Measurements from ENCODE around the gene IFITM10.
"Not testable (repeated sequence)": the region's sequence is repeated elsewhere in the genome, so short reads cannot be mapped to it uniquely, and the experiment has no call there.

IFITM10 gene

DNA sequence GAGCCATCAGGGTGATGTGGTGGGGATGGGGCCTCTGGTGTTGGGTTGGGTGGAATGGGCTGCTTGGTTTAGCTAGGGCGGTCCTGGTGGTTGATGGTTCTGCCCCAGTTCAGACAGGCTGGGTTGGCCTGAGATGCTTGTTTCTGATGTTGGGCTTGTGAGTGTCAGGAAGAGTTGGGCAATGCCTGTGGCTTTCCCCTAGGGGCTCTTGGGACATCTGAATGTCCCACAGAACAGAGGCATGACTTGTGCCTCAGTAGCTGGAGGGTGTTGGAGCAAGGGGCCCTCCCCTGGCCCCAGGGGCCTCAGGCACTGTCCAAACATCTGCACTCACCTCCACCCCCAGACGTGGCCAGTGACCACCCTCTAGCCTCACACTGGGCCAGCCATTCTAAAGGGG, 27.3 kb upstream of the IFITM10 start:
- no peak for DNase-seq

DNA sequence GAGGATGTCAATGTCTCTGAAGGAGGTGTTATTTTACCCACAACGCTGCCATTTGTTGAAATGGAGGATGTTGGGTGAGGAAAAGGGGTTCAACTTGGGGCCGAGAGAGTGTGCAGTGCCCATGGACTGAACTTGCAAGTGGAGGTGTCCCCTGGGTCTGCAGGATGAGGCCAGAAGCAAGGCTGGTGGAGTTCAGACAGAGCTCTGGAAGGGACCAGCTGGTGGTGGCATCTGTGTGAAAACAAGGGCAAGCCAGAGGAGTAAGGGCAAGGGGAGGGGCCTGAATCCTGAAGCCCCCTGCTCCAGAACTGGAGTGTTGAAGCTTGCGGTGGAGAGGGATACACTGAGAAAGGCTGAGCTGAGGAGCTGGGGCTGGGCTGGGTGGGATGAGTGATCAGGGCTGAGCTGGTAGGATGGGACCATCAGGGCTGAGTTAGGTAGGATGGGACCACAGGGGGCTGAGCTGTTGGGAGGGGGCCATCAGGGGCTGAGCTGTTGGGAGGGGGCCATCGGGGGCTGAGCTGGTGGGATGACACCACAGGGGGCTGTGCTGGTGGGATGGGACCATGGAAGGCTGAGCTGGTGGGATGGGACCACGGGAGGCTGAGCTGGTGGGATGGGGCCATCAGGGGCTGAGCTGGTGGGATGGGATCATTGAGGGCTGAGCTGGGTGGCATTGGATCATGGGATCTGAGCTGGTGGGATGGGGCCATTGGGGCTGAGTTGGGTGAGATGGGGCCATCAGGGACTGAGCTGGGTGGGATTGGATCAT, 26.7 kb upstream of the IFITM10 start:
- DNase-seq, result no peak

DNA sequence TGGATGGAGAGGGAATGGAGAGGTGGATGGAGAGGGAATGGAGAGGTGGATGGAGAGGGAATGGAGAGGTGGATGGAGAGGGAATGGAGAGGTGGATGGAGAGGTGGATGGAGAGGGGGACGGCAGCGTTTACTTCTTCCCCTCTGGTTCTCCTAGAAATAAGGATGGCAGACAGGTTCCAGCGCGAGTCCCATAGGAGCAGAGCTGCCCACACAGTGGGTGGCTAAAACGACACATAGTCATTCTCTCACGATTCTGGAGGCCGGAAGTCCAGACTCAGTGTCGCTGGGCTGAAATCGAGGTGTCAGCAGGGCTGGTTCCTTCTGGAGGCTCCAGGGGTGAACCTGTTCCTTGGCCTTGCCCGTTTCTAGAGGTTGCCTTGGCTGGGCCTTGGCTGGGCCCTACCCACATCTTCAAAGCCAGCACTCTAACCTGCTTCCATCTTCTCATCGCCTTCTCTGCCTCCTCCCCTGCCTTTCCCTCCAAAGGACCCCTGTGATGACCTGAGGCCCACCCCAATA, 26.0 kb upstream of the IFITM10 start:
- DNase-seq, result no peak

DNA sequence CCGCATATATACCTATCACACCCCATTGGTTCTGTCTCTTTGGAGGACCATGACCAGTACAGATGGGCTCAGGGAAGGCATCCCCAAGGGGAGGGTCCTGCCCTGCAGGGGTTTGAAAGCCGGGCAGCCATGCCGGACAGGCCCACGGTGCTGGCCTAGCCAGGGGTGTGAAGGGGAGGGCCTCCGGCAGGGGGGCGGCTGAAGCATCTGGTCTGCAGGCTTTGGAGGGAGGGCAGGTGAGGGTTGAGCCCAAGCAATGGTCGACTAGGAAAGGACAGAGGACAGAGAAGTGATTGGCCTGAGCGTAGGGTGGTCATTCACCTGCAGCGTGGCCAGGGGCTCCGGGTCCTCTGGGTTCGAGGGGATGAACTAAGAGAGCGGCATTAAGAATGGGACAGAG, 24.5 kb upstream of the IFITM10 start:
- DNase-seq, result no peak

DNA sequence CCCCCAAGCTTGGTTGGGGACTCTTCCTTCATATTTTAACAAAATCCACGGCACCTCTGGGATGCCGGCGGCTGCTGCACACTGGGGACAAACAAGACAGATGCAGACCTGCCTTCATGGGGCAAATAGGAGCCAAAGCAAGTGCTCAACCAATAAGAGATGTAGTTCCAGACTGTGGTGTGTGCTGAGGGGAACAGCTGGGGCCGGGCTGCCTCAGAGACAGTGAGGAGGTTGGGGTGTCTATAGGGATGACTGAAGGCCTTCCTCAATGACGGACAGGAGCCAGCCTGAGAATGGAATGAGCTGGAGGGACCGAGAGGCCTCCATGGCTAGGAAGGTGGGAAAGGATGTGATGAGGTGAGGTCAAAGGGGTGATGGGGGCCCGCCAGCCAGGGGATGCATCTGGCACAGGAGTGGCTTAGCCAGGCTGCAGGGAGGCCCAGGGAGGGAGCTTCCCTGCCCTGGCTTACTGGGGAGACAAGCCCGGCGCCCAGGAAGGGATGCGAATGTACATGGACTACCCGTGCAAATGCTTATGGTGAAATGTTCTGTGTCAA, 23.7 kb upstream of the IFITM10 start:
- DNase-seq, result no peak

DNA sequence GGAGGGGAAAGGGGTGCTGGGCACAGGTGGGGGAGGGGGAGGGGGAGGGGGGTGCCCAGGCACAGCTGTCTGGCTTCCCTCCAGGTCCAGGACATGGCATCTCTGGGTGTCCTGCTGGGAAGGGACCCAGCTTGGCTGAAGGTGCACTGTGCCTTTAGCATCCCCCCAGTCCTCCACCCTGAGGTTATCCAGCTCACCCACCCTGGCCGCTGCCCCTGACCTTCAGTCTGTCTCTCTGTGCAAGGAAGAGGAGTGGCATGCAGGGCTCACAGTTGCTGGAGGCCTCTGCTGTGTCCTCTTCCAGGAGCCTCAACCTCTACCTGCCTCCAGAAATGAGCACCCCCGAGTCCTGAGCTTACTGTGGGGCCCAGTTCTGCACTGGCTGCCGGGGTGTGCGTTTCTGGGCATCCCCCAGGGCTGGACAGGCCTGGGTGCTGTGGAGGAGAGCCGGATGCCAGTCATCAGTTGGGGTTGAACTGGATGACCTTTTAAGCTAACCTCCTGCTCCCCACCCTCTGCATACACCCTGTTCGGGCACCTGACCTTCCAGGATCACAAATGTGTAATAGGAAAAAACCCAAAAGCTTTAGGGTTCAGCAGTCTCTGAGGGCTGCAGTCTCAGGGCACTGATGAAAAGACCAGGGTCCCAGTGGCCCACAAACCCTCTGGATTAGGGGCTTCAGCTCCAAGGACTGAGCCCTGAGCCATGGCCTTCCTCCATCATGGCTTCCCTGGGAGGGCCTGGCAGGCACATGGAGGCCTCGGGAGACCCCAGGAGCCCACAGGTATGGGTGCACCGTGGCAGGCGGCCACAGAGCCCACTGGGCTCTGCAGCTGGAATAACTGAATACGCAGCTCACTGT, 23.0 kb upstream of the IFITM10 start:
- DNase-seq, result no peak

DNA sequence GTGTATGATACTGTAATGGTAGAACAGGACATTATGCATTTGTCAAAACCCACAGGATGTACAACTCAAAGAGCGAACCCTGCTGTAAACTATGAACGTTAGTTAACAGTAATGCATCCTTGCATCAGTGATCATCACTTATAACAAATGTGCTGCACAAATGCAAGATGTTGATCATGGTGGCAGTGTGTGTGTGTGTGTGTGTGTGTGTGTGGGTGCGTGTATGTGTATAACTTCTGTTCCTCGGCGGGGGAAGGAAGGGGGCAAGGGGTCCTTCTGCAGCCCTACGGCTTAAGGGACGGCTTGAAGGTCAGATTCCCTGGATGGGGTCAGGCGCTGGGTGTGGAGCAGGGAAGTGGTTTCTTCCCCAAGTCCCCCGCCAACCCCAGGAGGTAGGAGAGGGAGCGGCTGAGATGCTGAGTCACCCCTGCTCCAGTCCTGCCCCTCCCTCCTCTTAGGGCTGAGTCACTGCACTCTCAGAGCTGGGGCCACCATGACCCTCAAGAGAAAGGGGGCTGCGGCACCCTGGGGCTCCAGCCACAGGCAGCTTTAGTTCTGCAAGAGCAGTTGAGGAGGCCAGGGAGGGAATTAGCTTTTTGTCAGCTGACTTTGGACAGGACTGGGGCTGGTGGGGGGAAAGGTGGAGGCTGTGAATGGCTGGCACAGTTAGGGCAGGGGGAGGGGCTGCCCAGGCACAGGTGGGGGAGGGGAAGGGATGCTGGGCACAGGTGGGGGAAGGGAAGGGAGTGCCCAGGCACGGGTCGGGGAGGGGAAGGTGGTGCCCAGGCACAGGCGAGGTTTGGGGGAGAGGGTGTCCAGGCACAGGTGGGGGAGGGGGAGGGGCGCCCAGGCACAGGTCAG, 22.1 kb upstream of the IFITM10 start:
- DNase-seq, result peak; percentile 49 to 61

DNA sequence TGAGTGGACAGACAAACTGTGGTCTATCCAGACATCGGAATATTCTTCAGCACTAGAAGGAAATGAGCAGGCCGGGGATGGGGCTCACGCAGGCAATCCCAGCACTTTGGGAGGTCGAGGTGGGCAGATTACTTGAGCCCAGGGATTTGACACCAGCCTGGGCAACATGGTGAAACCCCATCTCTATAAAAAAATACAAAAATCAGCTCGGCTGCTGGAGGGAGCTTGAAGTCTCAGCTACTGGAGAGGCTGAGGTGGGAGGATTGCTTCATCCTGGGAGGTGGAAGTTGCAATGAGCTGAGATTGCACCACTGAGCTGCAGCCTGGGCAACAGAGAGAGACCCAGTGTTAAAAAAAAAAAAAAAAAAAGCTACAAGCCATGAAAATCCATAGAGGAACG, 21.3 kb upstream of the IFITM10 start:
- no peak for DNase-seq

DNA sequence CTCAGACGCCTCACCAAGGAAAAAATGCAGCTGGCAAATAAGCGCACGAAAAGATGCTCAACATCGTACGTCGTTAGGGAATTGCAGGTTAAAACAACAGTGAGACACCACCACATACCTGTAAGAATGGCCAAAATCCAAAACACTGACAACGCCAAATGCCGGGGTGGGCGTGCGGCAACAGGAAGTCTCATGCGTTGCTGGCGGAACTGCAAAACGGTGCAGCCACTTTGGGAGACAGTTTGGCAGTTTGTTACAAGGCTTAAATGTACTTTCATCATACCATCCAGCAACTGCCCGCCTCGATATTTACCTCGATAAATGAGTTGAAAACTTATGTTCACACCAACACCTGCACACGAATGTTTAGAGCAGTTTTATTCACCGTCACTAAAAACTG, 20.9 kb upstream of the IFITM10 start:
- DNase-seq, result no peak

DNA sequence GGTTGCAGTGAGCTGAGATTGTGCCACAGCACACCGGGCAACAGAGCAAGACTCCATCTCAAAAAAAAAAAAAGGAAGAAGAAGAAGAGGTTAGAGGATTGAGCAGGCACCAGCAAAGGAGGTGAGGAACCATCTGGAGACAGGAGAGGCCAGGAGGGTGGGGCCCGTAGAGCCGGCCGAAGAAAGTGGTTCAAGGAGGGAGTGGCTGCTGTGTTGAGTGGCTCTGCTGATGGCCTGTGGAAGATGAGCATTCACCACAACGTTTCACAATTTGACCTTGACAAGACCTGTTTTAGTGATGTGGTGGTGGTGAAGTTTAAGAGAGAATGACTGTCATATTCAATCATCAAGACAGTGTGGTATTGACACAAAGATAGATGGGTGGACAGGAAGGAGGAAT, 20.1 kb upstream of the IFITM10 start:
- no peak for DNase-seq

DNA sequence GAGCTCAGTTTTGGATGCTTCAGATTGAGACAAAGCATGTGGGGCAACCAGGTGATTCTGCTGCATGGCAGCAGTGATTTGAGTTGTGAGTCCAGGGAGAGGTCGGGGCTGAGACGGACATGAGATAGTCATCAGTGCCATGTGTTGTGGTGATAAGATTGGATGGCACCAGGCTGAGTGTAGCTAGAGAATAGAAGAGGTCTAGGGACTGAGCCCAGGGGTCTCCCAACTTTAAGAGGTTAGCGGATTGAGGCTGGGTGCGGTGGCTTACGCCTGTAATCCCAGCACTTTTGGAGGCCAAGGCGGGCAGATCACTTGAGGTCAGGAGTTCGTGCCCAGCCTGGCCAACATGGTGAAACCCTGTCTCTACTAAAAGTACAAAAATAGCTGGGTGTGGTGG, 19.7 kb upstream of the IFITM10 start:
- no peak for DNase-seq

DNA sequence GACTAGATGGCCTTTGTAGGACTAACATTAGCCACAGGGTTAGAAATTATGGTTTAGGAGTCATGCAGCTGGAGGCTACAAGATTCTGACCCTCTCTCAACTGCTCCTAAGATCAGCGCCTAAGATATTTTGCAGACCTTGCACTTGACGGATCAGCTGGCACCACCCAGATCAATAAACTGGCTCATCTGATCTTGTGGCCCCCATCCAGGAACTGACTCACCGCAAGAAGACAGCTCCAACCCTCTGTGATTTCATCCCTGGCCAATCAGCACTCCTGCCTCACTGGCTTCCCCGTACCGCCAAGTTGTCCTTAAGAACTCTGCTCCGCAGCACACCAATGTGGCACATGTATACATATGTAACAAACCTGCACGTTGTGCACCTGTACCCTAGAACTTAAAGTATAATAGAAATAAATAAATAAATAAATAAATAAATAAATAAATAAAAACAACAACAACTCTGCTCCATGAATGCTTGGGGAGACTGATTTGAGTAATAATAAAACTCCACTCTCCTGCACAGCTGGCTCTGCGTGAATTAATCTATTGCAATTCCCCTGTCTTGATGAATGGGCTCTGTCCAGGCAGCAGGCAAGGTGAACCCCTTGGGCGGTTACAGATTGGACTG, 19.0 kb upstream of the IFITM10 start:
- DNase-seq, result not testable (repeated sequence)

DNA sequence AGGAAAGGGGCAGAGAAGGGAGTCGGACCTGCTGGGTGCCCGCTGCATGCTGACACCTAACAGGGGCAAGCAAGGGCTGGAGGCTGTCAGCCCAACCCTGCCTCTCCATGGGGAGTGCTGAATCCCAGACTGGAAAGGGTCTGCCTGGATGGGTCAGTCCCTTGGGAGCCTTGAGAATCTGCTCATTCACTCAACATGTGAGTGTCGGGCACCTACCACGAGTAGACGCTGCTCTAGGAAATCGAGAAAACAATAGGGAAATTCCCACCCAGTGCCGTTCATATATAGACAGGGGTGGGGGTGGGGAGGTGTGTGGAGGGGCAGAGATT, 17.7 kb upstream of the IFITM10 start:
- DNase-seq, result peak in 1 of 2 experiments; percentile 25

DNA sequence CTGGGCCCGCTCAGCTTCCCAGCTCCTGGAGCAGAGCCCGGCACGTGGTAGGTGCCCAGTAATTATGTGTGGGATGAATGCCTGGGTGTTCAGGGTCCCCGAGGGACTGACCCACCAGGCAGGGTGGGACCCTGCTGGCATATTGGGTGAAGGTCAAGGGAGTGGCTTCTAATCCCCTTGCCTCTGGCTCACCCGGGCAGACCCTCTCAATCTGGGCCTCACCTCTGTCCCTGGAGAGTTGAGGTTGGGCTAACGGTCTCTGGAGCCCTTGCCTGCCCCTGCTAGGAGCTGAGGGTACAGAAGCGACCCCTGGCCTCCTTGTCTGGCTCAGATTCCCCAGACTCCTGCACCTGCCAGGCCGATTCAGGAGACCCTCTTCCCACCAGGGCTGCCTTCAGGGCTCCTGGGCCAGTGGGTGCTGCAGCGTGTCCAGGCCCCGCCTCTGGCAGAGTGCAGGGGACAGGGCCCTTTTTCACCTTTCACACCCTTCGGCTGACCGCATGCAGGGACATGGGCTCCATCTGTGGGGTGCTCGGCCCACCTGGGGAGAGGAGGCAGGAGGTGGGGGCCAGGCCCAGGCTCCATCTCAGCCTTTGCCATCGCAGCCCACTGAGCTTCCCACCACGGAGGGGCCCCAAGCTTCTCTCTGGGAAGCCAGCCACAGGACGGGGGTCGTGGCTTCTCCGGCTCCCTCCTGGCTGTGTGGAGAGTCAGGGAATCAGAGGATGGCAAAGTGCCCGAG, 17.2 kb upstream of the IFITM10 start:
- no peak for DNase-seq

DNA sequence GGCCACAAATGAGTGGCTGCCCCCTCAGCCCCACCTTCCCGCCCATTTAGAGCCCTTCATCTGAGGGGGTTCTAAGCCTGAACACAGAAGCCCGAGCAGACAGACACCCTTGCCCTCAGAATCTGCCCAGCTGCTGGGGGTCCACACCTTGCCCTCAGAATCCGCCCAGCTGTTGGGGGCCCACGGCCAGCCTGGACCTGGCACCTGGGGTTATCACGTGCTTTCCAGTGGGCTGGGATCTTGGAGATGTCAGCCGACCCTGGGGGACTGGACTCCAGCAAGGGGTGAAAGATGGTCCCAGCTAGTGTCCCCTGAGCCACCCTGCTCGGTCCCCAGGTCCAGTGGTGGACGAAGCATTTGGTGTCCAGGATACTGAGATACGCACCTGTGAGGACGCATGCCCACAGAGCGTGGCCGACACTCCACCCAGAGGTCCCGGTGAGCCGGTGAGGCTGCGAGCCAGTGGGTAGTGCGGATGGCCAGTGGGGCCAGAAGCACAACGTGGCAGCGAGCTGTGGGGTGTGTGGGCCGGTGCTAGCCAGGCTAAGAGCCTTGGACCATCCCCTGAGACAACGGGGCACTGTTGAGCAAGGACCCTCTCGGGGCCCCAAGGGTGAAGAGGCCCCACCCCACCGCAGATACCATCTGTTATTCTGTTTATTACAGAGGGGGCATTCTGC, 16.5 kb upstream of the IFITM10 start:
- no peak for DNase-seq

DNA sequence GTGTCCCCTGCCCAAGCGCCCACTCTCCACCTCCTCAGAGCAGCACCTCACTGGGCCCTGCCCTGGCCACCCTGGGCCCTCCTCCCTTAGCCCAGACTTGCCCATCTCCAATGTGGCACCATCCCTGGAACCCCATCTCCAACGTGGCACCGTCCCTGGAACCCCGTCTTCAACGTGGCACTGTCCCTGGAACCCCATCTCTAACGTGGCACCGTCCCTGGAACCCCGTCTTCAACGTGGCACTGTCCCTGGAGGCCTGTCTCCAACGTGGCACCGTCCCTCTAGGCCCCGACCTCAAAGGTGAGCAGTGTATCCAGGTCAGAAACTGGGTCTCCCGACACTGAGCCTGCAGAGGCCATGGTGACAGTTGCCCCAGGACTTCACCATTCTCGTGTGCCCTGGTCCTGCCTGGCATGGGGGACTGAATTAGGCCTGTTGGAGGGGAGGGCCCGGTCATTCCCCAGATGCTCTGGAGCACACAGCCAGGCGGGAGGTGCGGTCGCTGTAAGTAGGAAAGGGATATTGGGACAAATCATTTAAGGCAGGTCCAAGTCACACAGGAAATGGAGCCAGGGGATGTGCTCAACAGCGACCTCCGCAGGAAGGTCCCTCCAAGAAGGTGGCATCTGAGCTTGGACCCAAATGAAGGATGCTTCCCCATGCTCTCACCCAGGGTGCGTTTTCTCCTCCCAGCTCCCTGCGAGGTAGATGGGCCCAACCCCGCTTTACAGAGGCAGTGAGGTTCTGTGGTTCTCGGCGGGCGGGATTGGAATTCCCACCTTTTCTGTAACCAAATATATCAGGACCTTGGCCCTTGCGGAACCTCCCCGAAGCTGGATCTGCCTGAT, 15.7 kb upstream of the IFITM10 start:
- no peak for DNase-seq

DNA sequence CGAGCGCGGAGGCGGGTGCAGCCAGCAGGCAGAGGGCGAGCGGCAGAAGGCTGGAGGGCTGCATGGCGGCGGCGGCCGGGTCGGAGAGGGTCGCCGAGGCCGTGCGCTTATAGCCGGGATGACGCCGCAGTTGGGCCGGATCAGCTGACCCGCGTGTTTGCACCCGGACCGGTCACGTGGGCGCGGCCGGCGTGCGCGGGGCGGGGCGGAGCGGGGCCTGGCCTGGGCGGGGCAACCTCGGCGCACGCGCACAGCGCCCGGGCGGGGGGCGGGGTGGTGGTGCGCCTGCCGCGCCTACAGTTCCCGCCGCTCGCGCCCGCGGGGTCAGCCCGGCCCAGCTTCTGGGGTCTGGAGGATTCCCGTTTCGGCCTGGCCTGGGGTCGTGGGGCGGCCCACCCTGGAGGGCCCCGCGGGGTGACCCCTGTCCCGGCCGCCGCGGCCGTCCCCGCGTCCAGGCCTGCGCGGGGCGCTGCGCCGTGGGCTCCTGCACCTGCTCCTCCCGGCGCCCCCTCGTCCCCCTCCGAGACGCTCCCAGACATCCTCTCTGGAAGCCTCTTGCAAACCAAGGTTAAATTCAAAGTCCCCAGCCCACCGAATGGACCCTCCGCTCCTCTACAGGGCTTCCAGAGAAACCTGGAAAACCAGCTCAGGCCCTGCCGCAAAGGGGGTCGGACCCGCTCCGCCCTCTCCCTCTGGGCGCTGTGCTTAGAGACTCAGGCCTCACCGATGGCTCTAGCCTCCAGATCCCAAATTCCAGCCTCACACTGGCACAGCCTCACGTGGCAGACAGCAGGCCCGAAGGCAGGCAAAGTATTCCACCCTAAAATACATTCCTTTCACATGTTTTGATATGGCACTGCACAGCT, 13.6 kb upstream of the IFITM10 start, which contains the start of gene CTSD:
CTSD (minus strand) TSS at position 132 of the 866 bp plus-strand sequence; CDS start at position 64, 68 bp downstream.
- DNase-seq, result peak; percentile 74 to 92

DNA sequence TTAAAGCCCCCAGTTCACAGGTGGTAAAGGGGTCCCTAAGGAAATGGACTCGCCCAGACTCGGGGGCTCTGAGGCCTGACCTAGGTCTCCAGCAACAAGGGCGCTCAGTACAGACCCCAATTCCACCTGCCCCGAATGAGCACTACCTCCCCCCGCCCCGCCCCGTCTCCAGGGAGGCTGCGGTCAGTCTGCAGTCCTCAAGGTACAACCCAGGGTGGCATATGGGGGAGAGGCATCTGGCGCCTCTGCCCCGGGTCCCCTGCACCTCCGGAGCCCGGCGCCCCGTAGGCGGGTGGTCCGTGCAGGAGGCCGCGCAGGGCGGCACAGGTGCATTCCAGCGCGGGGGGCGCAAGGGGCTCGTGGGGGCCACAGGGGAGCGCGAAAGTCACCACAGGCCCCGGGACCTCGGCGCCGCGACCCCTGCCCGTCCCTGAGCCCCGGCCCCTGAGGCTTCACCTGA, 13.0 kb upstream of the IFITM10 start:
- DNase-seq, result no peak
